NCI-H128 (cell line): ENCODE results near the gene GOSR2.
"Not testable (repeated sequence)": the region's sequence is repeated elsewhere in the genome, so short reads cannot be mapped to it uniquely, and the experiment has no call there.

Source experiments
- DNase-seq: peaks from one replicate; lab custom pipeline; 2025; ENCODE audit not compliant: unreplicated experiment; lab: John Stamatoyannopoulos, UW

The GOSR2 gene

DNA sequence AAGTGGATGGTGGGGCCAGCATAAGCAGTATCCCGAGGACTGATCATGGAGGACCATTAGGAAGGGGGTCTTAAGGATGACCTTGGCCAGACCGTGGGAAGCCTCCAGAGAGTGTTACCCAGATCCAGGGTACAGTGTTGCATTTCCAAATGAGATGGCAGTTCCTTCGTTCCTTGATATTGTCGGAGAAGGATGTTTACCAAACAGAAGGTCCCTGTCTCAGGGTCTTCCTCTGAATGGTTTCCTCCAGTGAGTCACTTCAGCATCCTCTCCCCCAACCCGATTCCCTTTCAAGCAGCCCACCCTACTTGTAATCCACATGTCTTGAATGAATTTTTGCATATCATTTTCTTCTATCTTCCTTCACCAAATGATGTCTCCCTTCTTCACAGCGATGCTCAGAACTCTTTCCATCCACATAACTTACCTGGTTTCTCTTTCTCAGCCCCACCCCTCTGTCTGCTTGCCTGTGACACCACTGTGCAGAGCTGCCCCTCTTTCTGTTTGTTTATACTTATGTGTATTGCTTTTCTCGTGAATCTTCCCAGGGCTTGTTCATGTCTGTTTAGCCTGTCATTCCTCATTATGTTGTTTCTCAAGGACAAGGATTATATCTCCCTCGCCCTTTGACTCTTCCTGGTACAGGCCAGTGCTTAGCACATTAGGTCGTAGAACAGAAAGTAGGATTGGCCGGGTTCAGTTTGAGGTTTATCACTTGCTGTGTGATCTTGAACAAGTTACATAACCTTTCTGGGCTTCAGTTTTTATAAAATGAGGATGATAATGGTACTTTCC is 5.7 kb downstream of the GOSR2 start:
- DNase-seq = no peak

DNA sequence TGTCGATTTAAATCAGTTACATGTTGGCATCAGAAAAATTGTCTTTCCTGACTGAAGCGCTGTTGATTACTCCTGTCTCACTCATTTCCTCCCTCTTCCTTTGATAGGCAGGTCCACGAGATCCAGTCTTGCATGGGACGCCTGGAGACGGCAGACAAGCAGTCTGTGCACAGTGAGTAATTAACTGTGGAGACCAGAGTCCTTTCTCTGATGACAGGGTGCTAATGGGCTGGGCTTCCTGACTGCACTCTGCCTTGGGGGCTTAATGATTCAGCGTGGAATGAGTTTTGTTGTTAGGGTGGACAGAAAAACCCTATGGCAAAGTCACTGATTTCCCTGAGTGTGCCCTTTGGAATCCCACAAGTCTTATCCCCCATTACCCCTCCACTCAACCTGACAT is 6.5 kb downstream of the GOSR2 start:
- no peak for DNase-seq

DNA sequence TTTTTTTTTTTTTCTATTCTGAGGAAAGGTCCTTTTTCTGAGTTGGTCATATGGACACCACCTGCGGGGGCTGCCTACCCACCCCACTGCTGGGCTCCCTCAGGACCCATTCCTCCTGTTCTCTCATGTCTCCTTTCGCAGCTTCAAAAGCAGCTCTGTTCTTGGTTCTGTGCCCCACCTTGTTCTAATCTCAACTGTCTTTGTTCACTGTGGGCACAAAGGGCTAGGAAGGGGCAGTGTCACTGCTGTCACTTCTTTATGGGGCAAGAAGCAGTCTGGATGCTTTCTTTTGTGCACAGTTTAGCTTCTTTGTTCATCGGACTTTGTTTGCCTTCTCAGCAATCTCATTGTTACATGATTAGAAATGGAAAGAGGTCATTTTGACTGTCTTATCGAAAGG is 7.1 kb downstream of the GOSR2 start:
- DNase-seq = no peak

DNA sequence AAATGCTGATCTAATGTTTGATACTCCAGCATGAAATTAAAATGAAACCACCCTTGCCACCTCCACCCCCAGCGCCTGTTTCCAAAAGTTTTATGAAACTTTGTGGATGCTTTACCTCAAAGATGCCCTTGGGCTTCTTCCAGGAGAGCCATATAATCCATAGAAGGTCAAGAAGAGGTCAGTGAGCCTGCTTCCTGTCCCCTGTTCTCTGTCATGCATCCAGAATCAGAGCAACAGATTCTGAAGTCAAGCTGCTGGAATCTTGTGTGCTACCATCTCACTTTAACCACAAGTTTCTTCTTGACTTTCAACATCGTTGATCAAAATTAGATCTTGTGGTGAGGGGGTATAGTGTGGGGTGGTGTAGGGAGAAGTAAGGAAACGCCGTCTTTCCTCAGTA is 8.6 kb downstream of the GOSR2 start:
- DNase-seq = no peak

DNA sequence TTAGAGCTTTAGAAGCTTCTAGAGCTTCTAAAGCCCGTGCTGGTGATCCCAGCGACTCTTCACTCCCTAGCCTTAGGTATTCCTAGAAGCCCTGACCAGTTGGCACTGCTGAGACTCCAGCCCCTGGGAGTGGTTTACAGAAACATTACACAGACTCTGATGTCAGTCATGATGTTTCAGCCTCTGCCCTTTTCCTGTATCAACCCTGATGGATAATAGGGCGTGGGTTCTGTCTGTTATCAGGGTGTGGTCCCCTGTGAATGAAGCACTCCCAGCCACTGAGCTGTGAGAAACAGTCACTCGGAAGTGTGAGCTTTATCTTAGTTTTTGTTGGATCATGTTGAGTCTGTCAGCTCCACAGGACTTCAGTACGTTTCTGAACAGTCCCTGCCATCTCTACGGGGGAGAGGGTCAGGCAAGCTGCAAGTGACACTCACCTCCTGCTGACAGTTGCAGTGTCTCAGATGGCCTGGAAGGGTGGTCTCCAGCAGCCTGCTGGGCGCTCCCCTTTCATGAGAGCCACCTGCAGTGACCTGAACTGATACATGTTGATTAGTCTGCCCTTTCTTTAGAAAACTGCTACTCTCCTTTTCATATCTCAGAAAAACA is 12.8 kb downstream of the GOSR2 start:
- DNase-seq = no peak

DNA sequence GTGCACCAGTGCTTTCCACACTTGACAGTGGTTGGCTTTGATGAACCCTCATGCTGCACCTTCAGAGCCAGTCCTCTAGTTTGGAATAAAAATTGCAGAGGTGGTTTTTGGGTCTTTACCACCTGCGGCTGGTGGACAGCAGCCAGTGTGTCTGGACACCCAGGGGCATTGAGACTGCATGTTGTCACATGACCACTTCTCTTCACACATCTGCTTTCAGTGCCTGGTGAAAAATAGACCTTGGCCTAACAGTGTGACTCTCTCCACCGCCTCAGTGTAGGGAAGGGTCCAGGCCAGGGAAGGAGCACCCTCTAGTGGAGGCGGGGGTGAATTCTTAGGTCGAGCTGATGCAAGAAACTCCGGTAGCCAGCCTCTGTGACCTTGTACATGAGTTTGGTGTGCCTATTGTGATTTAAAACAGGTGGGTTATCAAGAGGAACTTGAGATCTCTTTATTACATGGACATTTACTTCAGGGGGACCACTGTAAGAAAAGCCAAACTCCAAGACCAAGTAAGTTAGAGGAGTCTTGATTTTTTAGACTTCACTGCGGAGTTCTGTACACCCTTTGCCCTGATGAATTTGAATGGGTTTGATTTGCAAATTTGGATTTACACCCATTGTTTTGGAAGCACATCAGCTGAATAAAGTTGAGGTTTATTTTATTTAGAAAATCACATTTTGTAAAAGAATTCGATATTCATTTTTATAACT is 17.9 kb downstream of the GOSR2 start:
- peak; percentile 14 for DNase-seq

DNA sequence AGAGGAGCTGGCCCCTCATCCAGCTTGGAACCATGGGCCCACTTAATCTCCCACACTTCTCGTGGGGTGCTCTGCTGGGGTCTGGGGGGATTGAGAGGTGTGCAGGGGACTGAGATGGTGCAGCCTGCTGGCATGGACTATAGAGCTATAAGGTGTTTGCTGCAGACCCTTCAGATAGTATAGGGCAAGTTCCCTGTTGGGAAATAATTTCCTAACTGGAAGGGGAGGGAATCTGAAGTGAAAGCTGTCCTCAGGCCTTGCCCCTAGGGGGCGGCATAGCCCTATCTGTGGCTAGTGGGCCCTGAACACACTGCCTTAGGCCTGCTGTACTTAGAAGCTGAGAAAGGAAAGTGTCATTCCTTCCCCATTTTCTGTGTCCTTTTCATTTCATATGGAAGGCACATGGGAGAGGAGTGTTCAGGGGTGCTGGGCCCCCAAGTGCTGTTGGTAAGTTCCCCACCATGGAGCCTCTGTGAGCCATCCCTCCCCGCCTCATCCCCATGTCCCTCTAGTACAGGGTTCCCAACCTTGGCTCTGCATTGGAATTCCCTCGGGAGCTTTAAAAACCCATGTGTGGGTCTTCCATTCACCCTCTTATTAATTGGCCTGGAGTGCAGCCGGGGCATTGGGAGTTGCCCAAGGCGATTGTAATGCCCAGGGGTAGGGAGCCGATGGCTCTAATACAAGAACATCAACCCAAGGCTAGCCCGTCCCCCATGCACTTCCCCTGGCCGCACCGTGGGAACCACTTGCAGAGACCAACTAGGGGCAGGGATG is 19.7 kb downstream of the GOSR2 start:
- peak; percentile 24 for DNase-seq

DNA sequence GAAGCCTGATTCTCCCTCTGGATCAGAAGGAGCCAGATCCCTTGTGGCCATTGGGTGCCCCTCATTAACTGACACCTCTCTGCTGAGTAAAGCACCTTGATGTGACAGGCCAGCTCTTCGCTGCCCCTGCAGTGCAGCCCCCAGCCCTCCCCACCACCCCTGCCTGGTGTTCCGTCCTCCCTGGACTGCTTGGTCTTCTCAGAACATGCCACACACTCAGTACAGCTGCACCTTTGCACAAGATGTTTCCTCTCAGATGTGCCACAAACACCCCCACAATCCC is 20.2 kb downstream of the GOSR2 start:
- DNase-seq = no peak

DNA sequence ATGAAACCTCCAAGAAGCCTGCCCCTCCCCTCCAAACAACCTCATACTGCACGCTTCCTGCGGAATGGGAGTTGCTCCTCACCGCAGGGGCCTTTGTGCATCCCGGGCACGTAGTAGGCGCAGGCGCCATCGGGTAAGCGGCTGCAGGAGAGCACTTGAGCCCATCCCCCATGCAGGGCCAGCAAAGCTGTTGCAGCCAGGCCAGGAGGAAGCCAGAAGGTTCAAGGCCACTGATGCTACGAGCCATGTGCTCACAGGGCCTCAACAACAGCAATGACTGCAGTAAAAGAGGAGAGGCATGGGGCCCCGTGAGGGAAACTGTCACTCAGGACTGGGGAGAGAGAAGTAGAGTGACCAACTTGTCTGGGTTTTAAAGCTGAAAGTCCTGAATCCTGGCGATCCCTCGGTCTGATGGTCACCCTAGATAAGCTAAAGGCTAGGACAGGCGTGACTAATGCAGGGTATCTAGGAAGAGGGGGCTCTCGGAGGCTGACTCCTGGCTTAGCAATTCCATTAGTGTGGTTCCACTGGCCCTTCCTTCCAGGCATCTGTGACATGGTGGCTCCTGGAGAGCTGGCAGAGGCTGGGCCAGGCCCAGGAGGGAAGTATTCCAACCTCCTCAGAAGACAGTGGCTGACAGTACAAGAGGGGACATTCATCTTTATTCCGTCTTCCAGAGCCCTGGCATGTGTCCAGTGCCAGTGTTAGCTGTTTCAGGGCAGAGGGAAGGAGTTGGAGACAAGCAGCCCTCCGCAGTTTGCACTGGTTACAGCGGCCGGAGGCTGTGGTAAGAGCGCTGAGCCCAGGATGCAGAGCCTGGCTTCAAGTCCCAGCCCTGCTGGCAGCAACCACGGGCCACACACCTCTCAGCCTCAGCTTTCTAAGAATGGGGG is 20.8 kb downstream of the GOSR2 start:
- DNase-seq = no peak

DNA sequence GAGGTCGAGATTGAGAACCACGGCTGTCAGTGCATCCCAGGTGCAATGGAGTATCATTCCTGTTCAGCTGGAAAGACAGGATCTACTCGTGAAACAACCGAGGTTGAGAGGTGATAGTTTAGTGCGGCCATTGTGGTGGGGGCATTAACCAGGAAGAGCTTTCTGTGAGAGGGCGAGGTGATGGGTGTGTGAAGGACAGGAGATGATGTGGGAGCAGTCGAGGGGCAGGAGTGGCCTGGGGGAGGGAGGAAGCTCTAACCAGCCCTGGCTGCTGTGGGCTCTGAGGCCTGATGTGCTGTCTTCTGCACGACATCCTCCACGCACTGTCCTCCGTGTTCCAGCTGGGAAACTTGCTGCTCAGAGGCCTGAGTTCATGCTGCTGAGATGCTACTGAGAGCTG is 22.0 kb downstream of the GOSR2 start:
- DNase-seq = no peak

DNA sequence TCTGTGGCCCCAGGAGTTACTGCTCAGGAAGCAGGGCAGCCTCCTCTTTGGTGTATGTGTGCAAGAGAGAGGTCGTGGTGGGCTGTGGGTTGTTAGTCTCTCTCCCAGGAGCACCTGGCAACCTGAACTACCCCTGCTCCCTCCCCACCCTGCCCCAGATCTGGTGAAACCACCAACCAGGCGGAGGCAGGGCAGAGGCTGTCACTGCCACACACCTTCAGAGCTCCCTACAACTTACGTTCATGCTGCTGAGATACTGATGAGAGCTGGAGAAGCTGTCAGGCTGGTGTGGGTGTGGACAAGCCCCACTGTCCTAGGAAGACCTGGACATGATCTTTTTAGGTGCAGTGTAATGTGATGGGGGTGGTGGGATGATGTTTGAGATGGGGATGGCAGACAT is 24.3 kb downstream of the GOSR2 start:
- no peak for DNase-seq

DNA sequence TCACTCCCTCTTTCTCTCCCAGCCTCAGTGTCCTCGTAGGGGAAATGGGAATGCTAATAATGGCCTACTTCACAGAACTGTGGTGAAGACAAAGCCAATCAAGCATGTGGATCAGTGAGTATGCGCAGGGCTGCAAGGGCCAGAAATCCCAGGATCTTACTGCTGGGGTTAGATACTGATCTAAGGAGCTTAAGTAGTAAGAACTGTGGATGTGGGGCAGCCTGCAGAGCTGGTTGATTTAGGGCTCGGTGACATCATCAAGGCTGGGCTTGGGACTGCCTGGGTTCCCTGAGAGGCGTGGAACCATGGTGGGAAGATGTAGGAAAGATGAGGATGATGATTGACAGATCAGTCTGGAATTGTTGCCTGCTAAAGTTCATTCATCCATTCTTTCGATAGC is 25.6 kb downstream of the GOSR2 start:
- no peak for DNase-seq

DNA sequence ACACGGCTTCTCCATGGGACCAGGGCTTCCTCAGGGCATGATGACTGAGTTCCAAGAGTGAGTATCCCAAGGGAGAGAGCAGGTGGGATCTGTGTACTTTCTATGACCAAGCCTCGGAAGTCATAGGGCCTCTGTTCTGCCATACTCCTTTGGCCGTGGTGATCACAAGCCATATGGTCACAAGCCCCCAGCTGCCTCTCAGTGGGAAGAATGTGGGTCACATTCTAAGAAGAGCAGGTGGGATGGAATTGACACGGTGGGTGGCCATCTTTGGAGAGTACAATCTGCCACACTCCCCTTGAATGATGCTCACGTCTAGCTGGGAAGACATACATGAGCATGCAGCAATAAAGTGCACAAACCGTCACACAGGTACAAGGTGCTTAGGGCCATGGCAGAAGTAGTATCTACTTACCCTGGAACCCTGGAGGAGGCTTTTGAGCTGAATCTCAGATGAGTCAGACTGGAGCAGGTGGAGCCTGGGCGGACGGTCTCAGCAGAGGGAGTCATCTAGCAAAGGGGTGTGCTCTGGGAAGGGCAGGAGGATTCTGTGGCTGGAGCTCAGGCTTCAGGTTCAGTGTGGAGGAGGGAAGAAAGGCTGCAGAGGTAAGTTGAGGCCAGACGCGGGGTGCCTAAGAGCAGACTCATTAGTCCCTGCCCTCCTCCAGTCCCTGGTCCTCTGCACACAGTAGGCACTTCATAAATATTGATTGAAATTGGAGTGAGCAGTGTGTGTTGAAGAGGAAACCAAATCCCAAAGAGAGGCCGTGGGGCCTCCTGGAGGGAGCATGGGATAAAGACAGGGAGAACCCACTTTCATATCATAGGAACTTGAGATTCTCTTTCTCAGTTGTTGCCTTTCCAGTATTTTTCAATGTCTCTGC is 26.6 kb downstream of the GOSR2 start:
- no peak for DNase-seq

DNA sequence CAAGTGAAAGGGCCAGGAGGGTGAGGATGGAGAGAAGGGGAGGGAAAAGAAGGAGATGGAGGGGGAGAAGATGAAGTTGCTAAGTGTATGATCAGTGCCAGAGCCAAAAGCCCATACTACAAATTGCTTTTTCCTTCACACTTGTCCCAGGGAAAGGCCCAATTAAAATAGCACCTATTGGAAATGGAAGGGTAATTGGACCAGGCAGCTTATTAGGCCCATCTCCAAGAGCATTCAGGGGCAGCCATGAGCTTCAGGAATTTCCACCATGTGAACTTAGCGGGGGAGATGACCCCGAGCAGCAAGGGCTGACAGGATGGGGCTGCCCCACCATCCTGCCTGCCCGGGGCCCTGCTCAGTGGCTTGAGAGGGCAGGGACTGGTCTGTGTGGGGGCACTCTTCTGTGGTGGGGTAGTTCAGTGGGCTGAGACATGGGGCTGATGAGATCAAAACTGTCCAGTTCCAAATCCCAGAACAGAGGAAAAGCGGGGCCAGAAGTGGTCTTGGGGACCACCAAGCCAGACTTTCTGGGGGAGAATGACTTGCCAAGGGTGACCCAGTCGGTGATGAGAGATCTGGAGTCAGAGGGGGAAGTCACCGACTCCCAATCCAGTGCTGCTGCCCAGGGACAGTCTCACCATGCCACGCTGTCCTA is 27.5 kb downstream of the GOSR2 start:
- DNase-seq = no peak

DNA sequence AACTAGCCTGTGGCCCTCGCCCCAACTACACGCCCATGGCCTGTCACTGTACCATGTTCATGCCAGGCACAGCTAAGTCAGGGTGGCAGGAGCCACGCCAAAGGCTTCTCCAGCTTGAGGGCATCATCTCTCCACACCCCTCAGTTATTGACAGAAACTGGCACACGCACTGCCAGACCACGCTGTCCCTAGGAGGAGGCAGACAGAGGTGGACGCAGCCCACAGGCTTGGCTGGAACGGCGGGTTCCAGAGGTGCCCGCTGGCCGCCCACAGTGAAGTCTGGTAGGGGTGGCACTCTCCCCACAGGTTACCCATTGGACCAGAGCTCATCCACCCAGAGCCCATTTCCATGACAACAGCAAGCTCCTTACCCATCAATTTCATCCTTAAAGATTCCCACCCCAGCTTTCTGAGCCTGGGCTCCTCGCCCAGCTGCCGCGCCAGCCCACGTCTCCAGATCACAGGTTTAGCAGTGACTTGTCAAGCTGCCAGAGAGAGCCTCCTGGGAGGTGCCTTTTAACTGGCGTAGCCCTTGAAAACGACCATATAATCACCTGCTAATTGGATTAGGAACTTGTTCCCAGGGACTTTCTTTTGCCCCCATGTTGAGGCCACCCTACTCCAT is 28.1 kb downstream of the GOSR2 start:
- DNase-seq = no peak

DNA sequence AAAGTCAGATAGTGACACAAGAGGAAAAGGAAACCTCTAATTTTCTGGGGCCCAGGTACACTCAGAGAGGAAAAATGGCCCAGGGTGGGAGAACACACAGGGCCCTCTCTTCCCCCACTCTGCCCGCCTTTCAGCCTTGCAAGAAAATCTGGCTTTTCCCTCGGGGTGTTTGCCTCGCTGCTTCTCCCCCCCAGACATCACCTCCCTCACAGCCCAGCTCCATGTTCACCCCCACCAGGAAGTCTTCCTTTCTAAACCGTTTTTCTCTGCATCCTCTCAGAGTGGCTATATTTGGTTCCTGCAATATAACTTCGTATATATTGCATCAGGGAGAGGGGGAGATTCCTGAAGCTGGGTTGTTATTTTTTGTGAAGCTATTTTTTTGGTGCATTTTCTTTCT is 28.7 kb downstream of the GOSR2 start:
- no peak for DNase-seq

DNA sequence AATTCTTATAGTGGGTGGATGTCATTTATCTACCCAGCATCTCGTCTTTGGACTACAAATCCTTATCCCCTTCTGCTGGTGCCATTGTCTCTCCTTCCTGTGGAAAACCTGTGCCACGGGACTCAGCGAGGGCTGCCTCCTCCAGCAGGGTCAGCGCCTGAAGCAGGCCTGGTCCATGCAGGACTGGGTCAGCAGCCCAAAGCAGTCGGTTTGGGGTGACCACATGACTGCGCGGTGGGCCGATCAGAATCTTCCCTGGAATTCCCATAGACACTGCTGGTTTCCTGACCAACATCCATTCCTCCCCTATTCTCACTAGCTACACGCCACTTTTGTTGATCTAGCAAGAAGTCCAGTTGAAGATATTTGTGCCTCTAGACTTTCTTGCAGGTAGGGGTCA is 29.2 kb downstream of the GOSR2 start:
- DNase-seq = no peak

DNA sequence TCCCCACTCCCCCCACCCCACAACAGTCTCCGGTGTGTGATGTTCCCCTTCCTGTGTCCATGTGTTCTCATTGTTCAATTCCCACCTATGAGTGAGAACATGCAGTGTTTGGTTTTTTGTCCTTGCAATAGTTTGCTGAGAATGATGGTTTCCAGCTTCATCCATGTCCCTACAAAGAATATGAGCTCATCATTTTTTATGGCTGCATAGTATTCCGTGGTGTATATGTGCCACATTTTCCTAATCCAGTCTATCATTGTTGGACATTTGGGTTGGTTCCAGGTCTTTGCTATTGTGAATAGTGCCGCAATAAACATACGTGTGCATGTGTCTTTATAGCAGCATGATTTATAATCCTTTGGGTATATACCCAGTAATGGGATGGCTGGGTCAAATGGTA is 30.2 kb downstream of the GOSR2 start:
- DNase-seq = not testable (repeated sequence)
